Measurements from ENCODE around the gene TNF. TPM values are rescaled to one million over a fixed set of nuclear protein-coding genes. Genes with fewer than 3 reads are reported as not detected.
A peak's percentile ranks its signal among the peaks of the same experiment; 100 is the strongest.

Gene TNF
- total RNA-seq, 2 experiments from 2014 or later: 2.5 to 3.5 TPM

- H3K9me3 ChIP-seq (ENCODE audit: low read length): no peaks in the 10 kb centered on the region
- peak; percentile 66 for DNase-seq (ENCODE audit: low spot score)
- H3K4me3 ChIP-seq (ENCODE audit: low read depth, low read length, poor library complexity, severe bottlenecking): peak overlapping the region; percentile 69
- peak overlapping the region; percentile 42 for H3K27ac ChIP-seq (ENCODE audit: low read depth, low read length, poor library complexity, severe bottlenecking)
- peaks cover 84% of the 10 kb centered on the region for H3K4me1 ChIP-seq (ENCODE audit: insufficient read depth, low read length, poor library complexity, severe bottlenecking)
- CTCF ChIA-PET (ENCODE audit: unreplicated experiment): interaction anchor here (1.7 to 1.8 kb wide), 2 partner anchors 11 to 22 kb away, joined by 5 read pairs; partner anchors contain the start of gene LST1
- H4K20me1 ChIP-seq (ENCODE audit: insufficient read depth, low read length): no peaks in the 10 kb centered on the region
- intact Hi-C loops (cut with micrococcal nuclease; ENCODE audit: unreplicated experiment): no loop called here
- H2AFZ ChIP-seq (ENCODE audit: low read length): peak overlapping the region; percentile 57
- H3K9me2 ChIP-seq (ENCODE audit: insufficient read depth, low read length): no peaks in the 10 kb centered on the region
- POLR2A ChIA-PET: interaction anchor here (0.7 to 2.1 kb wide), 13 partner anchors 8 to 460 kb away, joined by 3 to 10 read pairs (median 5); partner anchors contain the start of genes NCR3 and NFKBIL1
- H3K79me2 ChIP-seq (ENCODE audit: insufficient read depth, low read depth, low read length): peaks cover 14% of the 10 kb centered on the region; the same call in 1 of the 2 replicates
- peak overlapping the region; percentile 86 for H3K4me2 ChIP-seq (ENCODE audit: low read length)
- peaks cover 13% of the 10 kb centered on the region; the same call in 1 of the 2 replicates for H3K36me3 ChIP-seq (ENCODE audit: insufficient read depth, low read length)
- TF ChIP-seq CTCF (conservative IDR thresholded peaks at IDR 0.05; ENCODE audit: low read length) (no peak), EZH2phosphoT487 (IDR thresholded peaks at IDR 0.05; ENCODE audit: borderline replicate concordance, low read depth, low read length) (no peak)
- TSS peak; percentile 60 for BruUV-seq (replicated peaks)
Measured at GRCh38 chr6:31575952-31576685, 754 bp downstream of the TNF start.

GRCh38 chr6:31576897-31577578 lies 1.7 kb downstream of the TNF start:
- intact Hi-C loops (cut with micrococcal nuclease; ENCODE audit: unreplicated experiment): no loop called here
- TF ChIP-seq EZH2phosphoT487 (IDR thresholded peaks at IDR 0.05; ENCODE audit: borderline replicate concordance, low read depth, low read length): no peak
- TF ChIP-seq CTCF (conservative IDR thresholded peaks at IDR 0.05; ENCODE audit: low read length): no peak
- no peak for DNase-seq (ENCODE audit: low spot score)
- H3K4me3 ChIP-seq (ENCODE audit: low read depth, low read length, poor library complexity, severe bottlenecking): peak overlapping the region; percentile 69
- no peaks in the 10 kb centered on the region for H3K9me2 ChIP-seq (ENCODE audit: insufficient read depth, low read length)
- no peaks in the 10 kb centered on the region for H3K9me3 ChIP-seq (ENCODE audit: low read length)
- no TSS peak for BruUV-seq (replicated peaks)
- H2AFZ ChIP-seq (ENCODE audit: low read length): no peak overlapping the region
- H3K27ac ChIP-seq (ENCODE audit: low read depth, low read length, poor library complexity, severe bottlenecking): peak overlapping the region; percentile 42
- POLR2A ChIA-PET: interaction anchor here (0.9 to 1.9 kb wide), 8 partner anchors 14 to 82 kb away, joined by 3 to 10 read pairs (median 4); partner anchors contain the start of genes DDX39B, NCR3 and NFKBIL1
- H3K4me1 ChIP-seq (ENCODE audit: insufficient read depth, low read length, poor library complexity, severe bottlenecking): peaks cover 79% of the 10 kb centered on the region
- no peaks in the 10 kb centered on the region for H4K20me1 ChIP-seq (ENCODE audit: insufficient read depth, low read length)
- peaks cover 13% of the 10 kb centered on the region; the same call in 1 of the 2 replicates for H3K36me3 ChIP-seq (ENCODE audit: insufficient read depth, low read length)
- CTCF ChIA-PET (ENCODE audit: unreplicated experiment): interaction anchor here (0.8 to 1.8 kb wide), 3 partner anchors 10 to 31 kb away, joined by 5 to 7 read pairs (median 5); partner anchors contain the start of genes ATP6V1G2 and LST1
- peaks cover 15% of the 10 kb centered on the region; the same call in 1 of the 2 replicates for H3K79me2 ChIP-seq (ENCODE audit: insufficient read depth, low read depth, low read length)
- peak overlapping the region; percentile 86 for H3K4me2 ChIP-seq (ENCODE audit: low read length)
